IMR-90 (cell line): ENCODE results near the gene HSPA1L. TPM values are rescaled to one million over a fixed set of nuclear protein-coding genes. Genes with fewer than 3 reads are reported as not detected.

Experiments used
- ATAC-seq: fragments of 200-7000 bp; cut with Tn5 transposase; 2 replicates; pipeline ENCODE4 v1.9.1; 2020; ENCODE audit warnings: low read depth, mild to moderate bottlenecking, moderate library complexity
- BruUV-seq: library from RNA; stranded (reverse); fragments of 400-500 nt; replicated peaks from 2 replicates; lab custom pipeline; 2021; lab: Mats Ljungman, UMichigan
- CTCF ChIA-PET: fragments of 300-600 bp; formaldehyde crosslinking; extraction: SDS; loops from one replicate; lab custom pipeline; 2021; ENCODE audit warnings: antibody characterized with exemption; lab: Yijun Ruan, JAX
- POLR2A ChIA-PET: fragments of 300-600 bp; sonication (Branson Sonifier 250); formaldehyde crosslinking; loops from one replicate; lab custom pipeline; 2022; ENCODE audit warnings: antibody characterized with exemption; ENCODE audit not compliant: unreplicated experiment; lab: Charles Lee
- DNase-seq: peaks from one replicate; pipeline ENCODE4 v3.0.0; 2013
- H2AFZ ChIP-seq: replicated peaks from 2 replicates; pipeline ENCODE3; 2013; ENCODE audit warnings: low read length, mild to moderate bottlenecking; ENCODE audit not compliant: poor library complexity
- H2AK5ac ChIP-seq: 2 replicates; pipeline ENCODE4 v1.6.1; 2013; ENCODE audit warnings: low read depth, low read length, inconsistent platforms
- H2AK9ac ChIP-seq: replicated peaks from 2 replicates; pipeline ENCODE3; 2013; ENCODE audit warnings: mild to moderate bottlenecking, low read depth, low read length, moderate library complexity; ENCODE audit not compliant: poor library complexity
- H2BK120ac ChIP-seq: 2 replicates; pipeline ENCODE4 v1.6.1; 2013; ENCODE audit warnings: low read depth, low read length, inconsistent platforms
- H2BK15ac ChIP-seq: 3 replicates; pipeline ENCODE4 v1.6.1; 2013; ENCODE audit warnings: low read depth, low read length, inconsistent platforms
- H2BK20ac ChIP-seq: 2 replicates; pipeline ENCODE4 v1.6.1; 2013; ENCODE audit warnings: low read depth, mild to moderate bottlenecking, inconsistent platforms, low read length, moderate library complexity
- H2BK5ac ChIP-seq: 2 replicates; pipeline ENCODE4 v1.6.1; 2013; ENCODE audit warnings: mild to moderate bottlenecking, low read depth, low read length, inconsistent platforms; ENCODE audit not compliant: poor library complexity, severe bottlenecking
- H3K14ac ChIP-seq: replicated peaks from 2 replicates; pipeline ENCODE4 v1.6.1; 2013; ENCODE audit warnings: low read depth, low read length, inconsistent platforms
- H3K18ac ChIP-seq: 2 replicates; pipeline ENCODE4 v1.6.1; 2013; ENCODE audit warnings: low read depth, low read length, control low read depth
- H3K23ac ChIP-seq: 2 replicates; pipeline ENCODE4 v1.6.1; 2013; ENCODE audit warnings: low read depth, low read length, inconsistent platforms
- H3K27ac ChIP-seq: 2 replicates; pipeline ENCODE4 v1.5.1; 2013; ENCODE audit warnings: mild to moderate bottlenecking, control low read depth, low read length; ENCODE audit not compliant: insufficient read depth
- H3K27me3 ChIP-seq: 2 replicates; pipeline ENCODE4 v1.6.1; 2013; ENCODE audit warnings: low read length; ENCODE audit not compliant: control insufficient read depth, insufficient read depth
- H3K36me3 ChIP-seq: 2 replicates; pipeline ENCODE4 v1.6.1; 2013; ENCODE audit warnings: low read length, mixed read lengths; ENCODE audit not compliant: control insufficient read depth, insufficient read depth
- H3K4ac ChIP-seq: 2 replicates; pipeline ENCODE4 v1.6.1; 2013; ENCODE audit warnings: low read depth, low read length, inconsistent platforms
- H3K4me1 ChIP-seq: 2 replicates; pipeline ENCODE4 v1.6.1; 2013; ENCODE audit warnings: low read length, mixed read lengths; ENCODE audit not compliant: control insufficient read depth, insufficient read depth
- H3K4me2 ChIP-seq: 2 replicates; pipeline ENCODE4 v1.6.1; 2013; ENCODE audit warnings: low read depth, mild to moderate bottlenecking, control low read depth, low read length, moderate library complexity
- H3K4me3 ChIP-seq: 2 replicates; pipeline ENCODE4 v1.5.1; 2013; ENCODE audit warnings: low read depth, mild to moderate bottlenecking, control low read depth, low read length, moderate library complexity; ENCODE audit not compliant: insufficient read depth
- H3K56ac ChIP-seq: 2 replicates; pipeline ENCODE4 v1.6.1; 2013; ENCODE audit warnings: low read length, inconsistent platforms; ENCODE audit not compliant: insufficient read depth; ENCODE audit errors: extremely low read depth
- H3K79me1 ChIP-seq, 2 experiments: 2 replicates each; pipeline ENCODE4 v1.6.1; 2013; ENCODE audit warnings: low read length in 2 of 2, inconsistent platforms in 1 of 2, low read depth in 1 of 2
- H3K9ac ChIP-seq: 2 replicates; pipeline ENCODE4 v1.6.1; 2013; ENCODE audit warnings: low read depth, low read length, control low read depth
- H3K9me1 ChIP-seq: 2 replicates; pipeline ENCODE4 v1.6.1; 2013; ENCODE audit warnings: low read length, inconsistent platforms; ENCODE audit not compliant: insufficient read depth
- H3K9me3 ChIP-seq: 2 replicates; pipeline ENCODE4 v1.6.1; 2013; ENCODE audit warnings: low read length; ENCODE audit not compliant: control insufficient read depth, insufficient read depth
- H4K20me1 ChIP-seq: 2 replicates; pipeline ENCODE4 v1.6.1; 2013; ENCODE audit warnings: low read length, inconsistent platforms; ENCODE audit not compliant: insufficient read depth
- H4K5ac ChIP-seq: 2 replicates; pipeline ENCODE4 v1.6.1; 2013; ENCODE audit warnings: mild to moderate bottlenecking, low read depth, low read length, control low read depth
- H4K8ac ChIP-seq, 2 experiments: 2 replicates each; pipeline ENCODE4 v1.6.1; 2013; ENCODE audit warnings: low read depth in 2 of 2, low read length in 2 of 2, control low read depth in 1 of 2, inconsistent platforms in 1 of 2
- H4K91ac ChIP-seq: 2 replicates; pipeline ENCODE4 v1.6.1; 2013; ENCODE audit warnings: low read depth, low read length, inconsistent platforms; ENCODE audit not compliant: insufficient read depth
- BHLHE40 ChIP-seq: fragments of 150-350 bp; IDR thresholded peaks from 2 replicates; pipeline ENCODE4 v1.6.1; 2016; ENCODE audit warnings: mild to moderate bottlenecking, low read depth, low read length
- POLR2A ChIP-seq: IDR thresholded peaks from 2 replicates; pipeline ENCODE4 v1.6.1; 2012; ENCODE audit warnings: mild to moderate bottlenecking, low read depth, low read length
- WGBS, 2 experiments: methylation state at CpG; one replicate each; pipeline versions ENCODE4 v1.1.5 to v1.1.7; 2013; ENCODE audit warnings: missing lambda C conversion rate in 2 of 2; ENCODE audit not compliant: insufficient read length in 1 of 2; ENCODE audit errors: extremely low coverage in 2 of 2; 5-methylcytosine and 5-hydroxymethylcytosine counted together
- dilution Hi-C: fragments of 300-500 bp; cut with HindIII; formaldehyde crosslinking; loops from one replicate; pipeline ENCODE4 v1.14.3; 2018; ENCODE audit warnings: low sequenced_read_pairs; ENCODE audit not compliant: unreplicated experiment
- in situ Hi-C: fragments of 300-500 bp; cut with MboI; formaldehyde crosslinking; loops from 3 replicates; pipeline ENCODE4 v1.14.3; 2019; ENCODE audit warnings: low sequenced_read_pairs, inconsistent platforms, mixed read lengths
- intact Hi-C: fragments of 100-400 bp; cut with micrococcal nuclease; formaldehyde crosslinking; loops from 2 replicates; pipeline ENCODE4 v1.10.0; 2022
- polyA plus RNA-seq, 3 experiments: library from polyadenylated mRNA; depleted of rRNA; stranded (reverse); fragments of >200 nt; gene quantifications; 2 replicates each; pipeline ENCODE4 v1.2.3, GENCODE V29; 2012; ENCODE audit warnings: low replicate concordance in 1 of 3
- total RNA-seq: library from RNA; depleted of rRNA; stranded (reverse); fragments of >200 nt; gene quantifications from 2 replicates; pipeline ENCODE4 v1.2.3, GENCODE V29; 2012

Gene HSPA1L
- total and polyA plus RNA-seq, 2 of the 4 experiments (the other 2 are of a cell fraction) = 0.97 to 1.3 TPM

DNA sequence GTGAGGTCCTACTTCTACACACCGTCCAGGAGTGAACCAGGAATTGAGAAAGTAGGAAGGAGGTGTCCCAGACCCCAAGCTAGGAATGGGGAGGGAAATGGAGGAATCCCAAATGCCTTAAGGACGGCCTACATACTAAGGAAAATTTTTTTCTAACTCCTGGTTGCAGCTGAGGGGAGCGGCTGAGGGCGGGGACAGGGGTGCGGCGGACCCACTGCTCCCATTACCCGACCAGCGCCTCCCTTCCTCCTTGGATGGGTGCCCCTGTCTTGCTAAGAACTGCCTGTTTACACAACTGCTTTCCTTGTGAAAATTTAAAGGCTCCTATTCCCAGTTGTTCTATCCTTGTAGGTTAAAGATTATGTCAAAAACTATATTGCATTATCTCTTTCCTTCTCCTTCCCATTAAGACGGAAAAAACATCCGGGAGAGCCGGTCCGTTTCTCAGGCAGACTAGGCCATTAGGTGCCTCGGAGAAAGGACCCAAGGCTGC lies 11.8 kb upstream of the HSPA1L start:
- Histone ChIP-seq H2BK120ac (peak overlapping the region; percentile 71), H2BK20ac (peak overlapping the region; percentile 5; the same call in 1 of the 2 replicates), H2AFZ (peak overlapping the region; percentile 88), H2AK9ac (peak overlapping the region; percentile 88), H3K36me3 (no peaks in the 10 kb centered on the region), H3K18ac (peak overlapping the region; percentile 82), H2BK5ac (peak overlapping the region; percentile 85), H3K27ac (peak overlapping the region; percentile 93), H2AK5ac (peak overlapping the region; percentile 38; the same call in 1 of the 2 replicates), H2BK15ac (peak overlapping the region; percentile 64; the same call in 2 of the 3 replicates), H4K5ac (peak overlapping the region; percentile 97), H3K9ac (peak overlapping the region; percentile 90), H3K14ac (peak overlapping the region; percentile 96), H3K27me3 (no peaks in the 10 kb centered on the region), H4K91ac (peak overlapping the region; percentile 92), H3K4me1 (peaks cover 9% of the 10 kb centered on the region), H3K4me2 (peak overlapping the region; percentile 83), H3K4me3 (peak overlapping the region; percentile 45), H3K9me3 (no peaks in the 10 kb centered on the region), H3K9me1 (peaks cover 4% of the 10 kb centered on the region; the same call in 1 of the 2 replicates), H3K56ac (peak overlapping the region; percentile 85), H4K20me1 (peaks cover 9% of the 10 kb centered on the region), H3K23ac (peak overlapping the region; percentile 91), H3K4ac (peak overlapping the region; percentile 97), H3K79me1 (peaks cover 9 to 30% of the 10 kb centered on the region in 2 experiments; a peak in 3 of 4 replicates), H4K8ac (peak overlapping the region; percentile 97 to 98)
- TF ChIP-seq POLR2A (no peak), BHLHE40 (no peak)
- ChIA-PET POLR2A (interaction anchor here (0.5 to 1.5 kb wide), 7 partner anchors 12 to 120 kb away, joined by 3 to 10 read pairs (median 4); partner anchors contain the start of genes HSPA1A, HSPA1L, LSM2 and LY6G6F), CTCF (interaction anchor here (1.3 kb wide), 1 partner anchor 31 kb away, joined by 4 read pairs; the partner anchor contains the start of gene VARS1)
- ATAC-seq (peak; percentile 55), DNase-seq (no peak)
- 0% methylated on average over 4 of the region's 13 CpGs; no CpG with 5 or more reads in 1 of the 2 experiments for WGBS, 2 experiments
- dilution Hi-C loops = no loop called here
- in situ Hi-C loops = no loop called here
- intact Hi-C loops = loop anchor here (1.0 to 5.0 kb wide), 2 partner anchors 32 to 280 kb away; partner anchors contain the start of genes ATP6V1G2, NFKBIL1 and VARS1
- BruUV-seq = no TSS peak
